Uterus (tissue), 2 donors: ENCODE results near the gene P2RY14.

Experiments
- POLR2A ChIP-seq, 2 donors: fragments of 450-650 bp; IDR thresholded peaks; one replicate each; pipeline ENCODE4 v1.6.1; 2016; ENCODE audit warnings: antibody characterized with exemption in 2 of 2, mild to moderate bottlenecking in 1 of 2, moderate library complexity in 1 of 2
- TF ChIP-seq, protein P1 (sequence below), 4 experiments: fragments of 200-600 bp in 2 of 4; fragments of 450-650 bp in 2 of 4; sonication (generic) in 2 of 4; IDR thresholded peaks; one replicate each; pipeline ENCODE4 v1.5.1; 2016 to 2019; ENCODE audit warnings: antibody characterized with exemption in 4 of 4, mild to moderate bottlenecking in 2 of 4, moderate library complexity in 1 of 4

- TF ChIP-seq, protein P1, sequence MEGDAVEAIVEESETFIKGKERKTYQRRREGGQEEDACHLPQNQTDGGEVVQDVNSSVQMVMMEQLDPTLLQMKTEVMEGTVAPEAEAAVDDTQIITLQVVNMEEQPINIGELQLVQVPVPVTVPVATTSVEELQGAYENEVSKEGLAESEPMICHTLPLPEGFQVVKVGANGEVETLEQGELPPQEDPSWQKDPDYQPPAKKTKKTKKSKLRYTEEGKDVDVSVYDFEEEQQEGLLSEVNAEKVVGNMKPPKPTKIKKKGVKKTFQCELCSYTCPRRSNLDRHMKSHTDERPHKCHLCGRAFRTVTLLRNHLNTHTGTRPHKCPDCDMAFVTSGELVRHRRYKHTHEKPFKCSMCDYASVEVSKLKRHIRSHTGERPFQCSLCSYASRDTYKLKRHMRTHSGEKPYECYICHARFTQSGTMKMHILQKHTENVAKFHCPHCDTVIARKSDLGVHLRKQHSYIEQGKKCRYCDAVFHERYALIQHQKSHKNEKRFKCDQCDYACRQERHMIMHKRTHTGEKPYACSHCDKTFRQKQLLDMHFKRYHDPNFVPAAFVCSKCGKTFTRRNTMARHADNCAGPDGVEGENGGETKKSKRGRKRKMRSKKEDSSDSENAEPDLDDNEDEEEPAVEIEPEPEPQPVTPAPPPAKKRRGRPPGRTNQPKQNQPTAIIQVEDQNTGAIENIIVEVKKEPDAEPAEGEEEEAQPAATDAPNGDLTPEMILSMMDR (IDR thresholded peaks at IDR 0.05) = no peak
- TF ChIP-seq POLR2A (IDR thresholded peaks at IDR 0.05) = no peak
Observed at GRCh38 chr3:151297429-151297828, 19.1 kb upstream of the P2RY14 start.
